HCT116 (cell line): ENCODE data around the gene HMCN1. TPM values are rescaled to one million over a fixed set of nuclear protein-coding genes. Genes with fewer than 3 reads are reported as not detected.

ENCODE experiments used
- ATAC-seq: fragments of 200-7000 bp; cut with Tn5 transposase; 2 replicates; pipeline ENCODE4 v1.9.1; 2020; ENCODE audit warnings: mild to moderate bottlenecking, moderate library complexity
- BruUV-seq: library from RNA; stranded (reverse); fragments of 400-500 nt; replicated peaks from 2 replicates; lab custom pipeline; 2021; lab: Mats Ljungman, UMichigan
- CTCF ChIA-PET: fragments of 300-600 bp; sonication (Branson Sonifier 250); formaldehyde crosslinking; loops from one replicate; lab custom pipeline; 2021; ENCODE audit warnings: antibody characterized with exemption; lab: Charles Lee
- POLR2A ChIA-PET: fragments of 300-600, 350-600 bp; sonication (Branson Sonifier 250); formaldehyde crosslinking; loops from one replicate; lab custom pipeline; 2021; ENCODE audit warnings: antibody characterized with exemption; lab: Charles Lee
- RAD21 ChIA-PET, 2 experiments: fragments of 300-600 bp; sonication (Branson Sonifier 250); formaldehyde crosslinking; loops; one replicate each; lab custom pipeline; 2023; ENCODE audit warnings: low total read pairs in 2 of 2; ENCODE audit not compliant: uncharacterized antibody in 2 of 2, unreplicated experiment in 2 of 2, low non-redundant PET in 1 of 2; lab: Charles Lee
- DNase-seq: peaks from one replicate; pipeline ENCODE4 v3.0.0-alpha.2; 2010; ENCODE audit warnings: low read depth, low spot score
- H2AFZ ChIP-seq: fragments of 200-600 bp; shearing (Covaris generic), sonication (generic); 2 replicates; pipeline ENCODE4 v1.6.1; 2017; ENCODE audit warnings: low read depth, mixed run types, mixed read lengths, antibody characterized with exemption, low read length; ENCODE audit not compliant: poor library complexity, severe bottlenecking
- H3K27ac ChIP-seq: 2 replicates; pipeline ENCODE4 v1.5.1; 2012; ENCODE audit warnings: low read depth, low read length
- H3K27me3 ChIP-seq: fragments of 200-600 bp; sonication (generic); 2 replicates; pipeline ENCODE4 v1.6.1; 2016; ENCODE audit warnings: mixed run types, low read length, mixed read lengths; ENCODE audit not compliant: insufficient read depth
- H3K36me3 ChIP-seq, 2 experiments: fragments of 200-500 bp in 1 of 2; fragments of 200-600 bp in 1 of 2; sonication (Bioruptor generic) in 1 of 2; sonication (generic) in 1 of 2; 2 replicates each; pipeline versions ENCODE4 v1.5.1 to v1.6.1; 2014 to 2016; ENCODE audit warnings: low read length in 2 of 2, inconsistent platforms in 1 of 2, mixed read lengths in 1 of 2, mixed run types in 1 of 2; ENCODE audit not compliant: insufficient read depth in 2 of 2, control insufficient read depth in 1 of 2
- H3K4me1 ChIP-seq, 2 experiments: fragments of 200-600 bp in 1 of 2; sonication (generic) in 1 of 2; 2 replicates each; pipeline versions ENCODE4 v1.5.1 to v1.6.1; 2012 to 2017; ENCODE audit warnings: low read length in 2 of 2, inconsistent platforms in 1 of 2, mild to moderate bottlenecking in 1 of 2, mixed read lengths in 1 of 2, mixed run types in 1 of 2, moderate library complexity in 1 of 2; ENCODE audit not compliant: insufficient read depth in 2 of 2, control insufficient read depth in 1 of 2
- H3K4me2 ChIP-seq: fragments of 200-600 bp; sonication (generic); 2 replicates; pipeline ENCODE4 v1.6.1; 2017; ENCODE audit warnings: mixed run types, low read length, mixed read lengths
- H3K4me3 ChIP-seq, 2 experiments: fragments of 200-600 bp in 1 of 2; sonication (generic) in 1 of 2; replicated peaks in 1 of 2; 2 replicates each; pipeline ENCODE4 v1.5.1; 2011 to 2016; ENCODE audit warnings: low read length in 2 of 2, control low read depth in 1 of 2, low read depth in 1 of 2, mild to moderate bottlenecking in 1 of 2, mixed read lengths in 1 of 2, mixed run types in 1 of 2
- H3K79me2 ChIP-seq: fragments of 200-600 bp; sonication (generic); 2 replicates; pipeline ENCODE4 v1.6.1; 2017; ENCODE audit warnings: mild to moderate bottlenecking, mixed run types, low read length, moderate library complexity, mixed read lengths; ENCODE audit not compliant: insufficient read depth
- H3K9ac ChIP-seq: fragments of 200-600 bp; sonication (generic); 2 replicates; pipeline ENCODE4 v1.6.1; 2016; ENCODE audit warnings: low read length, mixed read lengths
- H3K9me2 ChIP-seq: fragments of 200-600 bp; sonication (generic), shearing (Covaris generic); 2 replicates; pipeline ENCODE4 v1.6.1; 2017; ENCODE audit warnings: mixed run types, mild to moderate bottlenecking, moderate library complexity; ENCODE audit not compliant: insufficient read depth
- H3K9me3 ChIP-seq, 2 experiments: fragments of 200-500 bp in 1 of 2; fragments of 200-600 bp in 1 of 2; sonication (Bioruptor generic) in 1 of 2; sonication (generic) in 1 of 2; 2 replicates each; pipeline ENCODE4 v1.6.1; 2014 to 2017; ENCODE audit warnings: low read length in 2 of 2, mixed read lengths in 2 of 2, inconsistent platforms in 1 of 2, low read depth in 1 of 2, mild to moderate bottlenecking in 1 of 2, mixed run types in 1 of 2, moderate library complexity in 1 of 2; ENCODE audit not compliant: control insufficient read depth in 1 of 2, insufficient read depth in 1 of 2
- H4K20me1 ChIP-seq: fragments of 200-600 bp; sonication (generic), shearing (Covaris generic); 2 replicates; pipeline ENCODE4 v1.6.1; 2017; ENCODE audit warnings: mixed run types, mild to moderate bottlenecking, moderate library complexity; ENCODE audit not compliant: insufficient read depth
- ELF1 ChIP-seq: IDR thresholded peaks from 2 replicates; pipeline ENCODE4 v1.6.1; 2012; ENCODE audit warnings: low read depth, borderline replicate concordance
- EZH2 ChIP-seq: fragments of 200-600 bp; sonication (generic); IDR thresholded peaks from 2 replicates; pipeline ENCODE4 v1.6.1; 2017; ENCODE audit warnings: antibody characterized with exemption, mixed run types
- EZH2phosphoT487 ChIP-seq: fragments of 200-600 bp; IDR thresholded peaks from 2 replicates; pipeline ENCODE4 v1.6.1; 2018; ENCODE audit warnings: antibody characterized with exemption, borderline replicate concordance
- POLR2A ChIP-seq: IDR thresholded peaks from 2 replicates; pipeline ENCODE4 v1.7.0; 2011; ENCODE audit warnings: borderline replicate concordance; ENCODE audit not compliant: insufficient read depth, insufficient read length; ENCODE audit errors: extremely low read depth
- RAD21 ChIP-seq: IDR thresholded peaks from 2 replicates; pipeline ENCODE4 v1.6.1; 2012; ENCODE audit warnings: low read depth, mild to moderate bottlenecking
- REST ChIP-seq: IDR thresholded peaks from 2 replicates; pipeline ENCODE4 v1.6.1; 2012; ENCODE audit warnings: low read depth
- SRF ChIP-seq: IDR thresholded peaks from 2 replicates; pipeline ENCODE4 v1.6.1; 2012; ENCODE audit warnings: low read depth
- YY1 ChIP-seq: IDR thresholded peaks from 2 replicates; pipeline ENCODE4 v1.6.1; 2011; ENCODE audit warnings: low read length, low read depth, moderate library complexity, mild to moderate bottlenecking; ENCODE audit not compliant: insufficient replicate concordance; ENCODE audit errors: extremely low read depth
- ZBTB33 ChIP-seq: IDR thresholded peaks from 2 replicates; pipeline ENCODE4 v1.6.1; 2011; ENCODE audit warnings: mild to moderate bottlenecking, low read length, moderate library complexity; ENCODE audit not compliant: insufficient replicate concordance; ENCODE audit errors: extremely low read depth
- ZNF274 ChIP-seq: fragments of 200-500 bp; sonication (Bioruptor generic); IDR thresholded peaks from 2 replicates; pipeline ENCODE4 v1.6.1; 2014; ENCODE audit warnings: mild to moderate bottlenecking, low read depth, low read length, inconsistent platforms
- intact Hi-C: fragments of 100-400 bp; cut with micrococcal nuclease; formaldehyde crosslinking; loops from 2 replicates; pipeline ENCODE4 v1.10.0; 2022
- total RNA-seq: library from RNA; stranded (reverse); gene quantifications from one replicate; pipeline ENCODE4 v1.2.1, GENCODE V29; 2021; ENCODE audit not compliant: unreplicated experiment
- TF ChIP-seq, protein P1 (sequence below), 3 experiments: fragments of 200-600 bp in 1 of 3; sonication (generic) in 1 of 3; IDR thresholded peaks in 2 of 3; conservative IDR thresholded peaks in 1 of 3; 2 replicates each; pipeline ENCODE4 v1.5.1; 2012 to 2017; ENCODE audit warnings: low read depth in 2 of 3, low read length in 2 of 3, antibody characterized with exemption in 1 of 3, borderline replicate concordance in 1 of 3, control low read depth in 1 of 3, mild to moderate bottlenecking in 1 of 3, mixed read lengths in 1 of 3, mixed run types in 1 of 3, moderate library complexity in 1 of 3; ENCODE audit not compliant: insufficient read depth in 1 of 3

The HMCN1 gene
- total RNA-seq, 1 experiment from 2014 or later: 0.59 TPM

GRCh38 chr1:186055846-186056245 lies 321.7 kb downstream of the HMCN1 start:
- TF ChIP-seq RAD21 (no peak), EZH2phosphoT487 (no peak), YY1 (no peak), ELF1 (no peak), POLR2A (no peak), ZBTB33 (no peak), ZNF274 (no peak)
- TF ChIP-seq, all 23 proteins: peak for 0
- H3K9me2 ChIP-seq: no peaks in the 10 kb centered on the region
- CTCF ChIA-PET: no interaction called here
- no peaks in the 10 kb centered on the region for H4K20me1 ChIP-seq
- H3K9ac ChIP-seq: no peak overlapping the region
- H3K4me3 ChIP-seq: no peak overlapping the region
- no TSS peak for BruUV-seq
- ATAC-seq (no peak), DNase-seq (no peak)
- H3K4me1 ChIP-seq: no peaks in the 10 kb centered on the region
- RAD21 ChIA-PET: no interaction called here
- no peak overlapping the region for H2AFZ ChIP-seq
- H3K9me3 ChIP-seq: no peaks in the 10 kb centered on the region
- no peaks in the 10 kb centered on the region for H3K36me3 ChIP-seq
- no peaks in the 10 kb centered on the region for H3K79me2 ChIP-seq
- intact Hi-C loops: no loop called here
- H3K4me2 ChIP-seq: no peak overlapping the region
- H3K27ac ChIP-seq: no peak overlapping the region
- no peaks in the 10 kb centered on the region for H3K27me3 ChIP-seq
- POLR2A ChIA-PET: no interaction called here

DNA sequence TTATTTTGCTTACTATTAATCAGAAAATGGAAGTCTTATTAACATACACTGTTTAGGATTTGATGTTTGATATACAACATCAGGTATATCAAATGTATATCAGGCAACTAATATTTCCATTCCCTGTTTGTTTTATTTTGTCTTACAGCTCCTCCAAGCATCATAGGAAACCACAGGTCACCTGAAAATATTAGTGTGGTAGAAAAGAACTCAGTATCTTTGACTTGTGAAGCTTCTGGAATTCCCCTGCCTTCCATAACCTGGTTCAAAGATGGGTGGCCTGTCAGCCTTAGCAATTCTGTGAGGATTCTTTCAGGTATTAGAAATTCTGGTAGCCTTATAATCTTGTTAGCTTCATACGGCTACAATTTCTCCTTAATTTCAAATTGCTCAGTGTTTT lies 322.9 kb downstream of the HMCN1 start:
- intact Hi-C loops: no loop called here
- Histone ChIP-seq H3K9me3 (no peaks in the 10 kb centered on the region), H3K9ac (no peak overlapping the region), H3K9me2 (no peaks in the 10 kb centered on the region), H3K27ac (no peak overlapping the region), H3K4me2 (no peak overlapping the region), H4K20me1 (no peaks in the 10 kb centered on the region), H3K4me1 (no peaks in the 10 kb centered on the region), H3K4me3 (no peak overlapping the region), H3K36me3 (no peaks in the 10 kb centered on the region), H2AFZ (no peak overlapping the region), H3K27me3 (no peaks in the 10 kb centered on the region), H3K79me2 (no peaks in the 10 kb centered on the region)
- BruUV-seq: no TSS peak
- ChIA-PET CTCF (no interaction called here), POLR2A (no interaction called here), RAD21 (no interaction called here)
- no peak for ATAC-seq
- no peak for DNase-seq
- no peak for TF ChIP-seq POLR2A
- TF ChIP-seq SRF: no peak
- TF ChIP-seq EZH2: no peak
- TF ChIP-seq REST: no peak
- TF ChIP-seq, protein P1, sequence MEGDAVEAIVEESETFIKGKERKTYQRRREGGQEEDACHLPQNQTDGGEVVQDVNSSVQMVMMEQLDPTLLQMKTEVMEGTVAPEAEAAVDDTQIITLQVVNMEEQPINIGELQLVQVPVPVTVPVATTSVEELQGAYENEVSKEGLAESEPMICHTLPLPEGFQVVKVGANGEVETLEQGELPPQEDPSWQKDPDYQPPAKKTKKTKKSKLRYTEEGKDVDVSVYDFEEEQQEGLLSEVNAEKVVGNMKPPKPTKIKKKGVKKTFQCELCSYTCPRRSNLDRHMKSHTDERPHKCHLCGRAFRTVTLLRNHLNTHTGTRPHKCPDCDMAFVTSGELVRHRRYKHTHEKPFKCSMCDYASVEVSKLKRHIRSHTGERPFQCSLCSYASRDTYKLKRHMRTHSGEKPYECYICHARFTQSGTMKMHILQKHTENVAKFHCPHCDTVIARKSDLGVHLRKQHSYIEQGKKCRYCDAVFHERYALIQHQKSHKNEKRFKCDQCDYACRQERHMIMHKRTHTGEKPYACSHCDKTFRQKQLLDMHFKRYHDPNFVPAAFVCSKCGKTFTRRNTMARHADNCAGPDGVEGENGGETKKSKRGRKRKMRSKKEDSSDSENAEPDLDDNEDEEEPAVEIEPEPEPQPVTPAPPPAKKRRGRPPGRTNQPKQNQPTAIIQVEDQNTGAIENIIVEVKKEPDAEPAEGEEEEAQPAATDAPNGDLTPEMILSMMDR (IDR thresholded peaks at IDR 0.05 in 2 of 3, conservative IDR thresholded peaks at IDR 0.05 in 1 of 3; ENCODE audit: borderline replicate concordance in 1 of 3, insufficient read depth in 1 of 3, low read depth in 2 of 3, low read length in 2 of 3): no peak
